EH (cell line): Measurements from ENCODE around the gene TUBB4B.

ENCODE experiments used
- DNase-seq: peaks from one replicate; pipeline ENCODE4 v3.0.0-alpha.2; 2015; ENCODE audit warnings: low read depth

TUBB4B gene

DNA sequence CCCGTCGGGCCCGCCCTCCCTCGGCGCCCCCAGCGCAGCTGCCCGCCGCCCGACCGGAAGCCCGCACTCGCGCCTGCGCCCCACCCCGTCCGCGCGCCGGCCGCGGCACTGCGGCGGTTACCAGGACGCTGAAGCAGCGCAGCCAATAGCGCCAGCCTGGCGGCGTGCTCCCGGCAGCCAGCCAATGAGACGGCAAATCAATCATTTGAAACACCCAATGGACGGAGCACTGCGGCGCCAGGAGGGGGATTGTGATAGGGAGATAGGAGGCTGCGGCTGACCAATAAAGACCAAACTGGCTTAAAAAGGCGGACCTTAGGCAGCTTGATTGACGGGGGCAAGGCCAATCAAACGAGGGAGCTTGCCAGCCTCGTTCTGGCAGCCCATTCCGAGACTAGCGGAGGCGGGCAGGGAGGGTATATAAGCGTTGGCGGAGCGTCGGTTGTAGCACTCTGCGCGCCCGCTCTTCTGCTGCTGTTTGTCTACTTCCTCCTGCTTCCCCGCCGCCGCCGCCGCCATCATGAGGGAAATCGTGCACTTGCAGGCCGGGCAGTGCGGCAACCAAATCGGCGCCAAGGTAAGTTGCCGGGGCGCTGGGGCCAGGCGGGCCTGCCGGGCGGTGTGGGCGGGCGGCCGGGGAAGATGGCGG lies at the start of gene TUBB4B:
Gene TUBB4B (plus strand): TSS at position 447 of the 649 bp plus-strand sequence. CDS start 74 bp downstream, at position 521.
- peak; percentile 100 for DNase-seq

DNA sequence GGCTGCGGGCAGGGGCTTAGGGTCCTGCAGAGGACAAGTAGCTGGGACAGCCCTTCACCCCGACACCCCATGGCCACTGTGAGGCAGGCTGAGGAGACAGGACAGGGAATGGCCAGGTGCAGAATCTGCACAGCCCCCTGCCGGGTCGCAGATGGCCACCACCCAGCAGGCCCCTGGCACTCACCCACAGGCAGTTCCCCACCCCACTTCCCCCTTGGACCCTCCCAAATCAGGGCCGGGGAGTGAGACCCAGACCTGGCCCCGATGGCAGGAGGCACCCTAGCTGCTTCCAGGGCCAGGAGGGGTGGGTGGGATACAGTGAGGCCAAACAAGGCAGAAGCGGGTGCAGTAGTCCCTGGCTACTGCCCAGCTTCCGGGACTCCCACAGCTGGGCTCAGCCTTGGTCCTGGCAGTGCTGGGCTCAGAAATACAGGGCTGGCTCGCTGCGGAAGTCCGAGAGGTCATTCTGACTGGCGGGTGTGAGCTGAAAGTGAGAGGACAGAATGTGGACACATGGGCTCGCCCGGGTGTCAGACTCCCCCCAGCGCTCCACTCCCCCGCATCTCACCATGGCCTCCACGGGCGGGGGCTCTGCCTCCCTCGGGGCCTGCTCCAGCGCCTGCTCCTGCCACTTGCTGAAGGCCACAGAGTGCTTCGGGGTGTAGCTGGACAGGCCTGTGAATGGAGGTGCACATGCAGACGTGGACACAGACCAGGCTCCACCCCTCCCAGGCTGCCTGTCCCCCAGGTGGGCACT lies 49.2 kb upstream of the TUBB4B start:
- DNase-seq: no peak

DNA sequence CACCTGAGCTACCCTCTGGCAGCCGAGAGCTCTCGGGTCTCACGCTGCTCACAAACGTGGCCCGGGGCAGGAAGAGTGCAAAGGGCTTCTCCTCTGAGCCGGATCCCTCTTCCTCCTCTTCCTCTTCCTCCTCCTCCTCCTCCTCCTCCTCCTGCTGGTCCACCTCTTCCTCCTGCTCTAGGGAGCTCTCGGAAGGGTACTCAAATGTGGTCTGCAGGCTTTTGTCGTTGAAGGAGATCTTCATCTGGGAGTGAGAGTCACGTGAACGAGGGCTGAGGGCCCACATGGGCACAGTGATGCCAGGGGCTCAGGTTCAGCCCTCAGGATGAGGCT lies 48.7 kb upstream of the TUBB4B start:
- DNase-seq: no peak

DNA sequence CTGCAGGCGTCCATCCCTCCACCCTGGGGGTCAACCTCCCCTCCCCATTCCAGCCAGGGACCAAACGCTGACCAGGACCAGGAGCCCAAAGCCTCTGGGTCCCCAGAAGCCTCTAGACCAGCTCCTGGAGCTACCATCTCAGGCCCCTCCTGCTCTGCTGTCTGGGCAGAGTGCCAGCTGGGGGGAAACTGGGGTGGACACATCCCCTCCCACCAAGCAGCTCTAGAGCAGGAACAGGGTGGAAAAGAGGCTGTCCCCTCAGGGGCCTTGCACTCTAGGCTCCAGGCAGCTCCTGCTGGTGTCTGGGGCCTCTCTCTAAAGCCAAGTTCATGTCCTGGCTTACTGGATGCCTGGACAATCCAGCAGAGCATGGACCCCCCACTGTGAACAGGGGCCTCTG lies 48.2 kb upstream of the TUBB4B start:
- no peak for DNase-seq

DNA sequence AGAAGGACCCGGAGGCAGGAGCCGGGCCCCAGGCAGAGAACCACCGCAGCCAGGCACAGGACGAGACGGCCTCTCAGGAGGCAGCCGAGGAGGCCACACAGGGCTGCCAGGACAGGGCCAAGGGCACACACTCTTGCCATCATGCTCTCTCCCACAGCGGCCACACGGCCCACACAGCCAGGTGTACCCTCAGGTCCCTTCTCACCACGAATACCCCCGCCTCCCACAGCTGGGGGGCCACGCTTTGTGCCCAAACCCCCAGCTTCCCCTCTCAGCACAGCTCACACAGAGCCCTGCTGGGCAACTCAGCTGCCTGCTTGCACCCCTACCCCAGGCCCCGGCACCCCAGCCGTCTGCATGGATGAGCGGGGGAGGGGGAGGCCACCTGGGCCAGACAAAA lies 47.3 kb upstream of the TUBB4B start:
- no peak for DNase-seq

DNA sequence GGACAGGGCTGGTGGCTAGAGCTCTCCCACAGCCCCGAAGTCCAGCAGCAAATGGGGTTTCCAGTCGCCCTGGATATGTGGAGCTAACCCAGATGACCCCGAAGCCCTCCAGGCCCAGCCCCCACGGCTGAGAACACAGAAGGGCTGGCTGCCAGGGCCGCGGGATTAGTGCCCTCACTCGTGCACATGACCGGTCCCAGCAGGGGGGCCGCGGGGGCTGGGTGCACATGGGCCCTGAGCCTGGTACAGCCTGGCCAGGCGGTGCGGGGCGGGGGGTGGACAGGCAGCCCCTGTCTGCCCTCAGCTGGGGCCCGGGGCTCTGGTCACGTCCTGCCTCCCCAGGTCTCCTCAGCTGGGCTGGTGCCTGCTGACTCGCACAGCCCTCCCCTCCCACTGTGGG lies 46.7 kb upstream of the TUBB4B start:
- no peak for DNase-seq

DNA sequence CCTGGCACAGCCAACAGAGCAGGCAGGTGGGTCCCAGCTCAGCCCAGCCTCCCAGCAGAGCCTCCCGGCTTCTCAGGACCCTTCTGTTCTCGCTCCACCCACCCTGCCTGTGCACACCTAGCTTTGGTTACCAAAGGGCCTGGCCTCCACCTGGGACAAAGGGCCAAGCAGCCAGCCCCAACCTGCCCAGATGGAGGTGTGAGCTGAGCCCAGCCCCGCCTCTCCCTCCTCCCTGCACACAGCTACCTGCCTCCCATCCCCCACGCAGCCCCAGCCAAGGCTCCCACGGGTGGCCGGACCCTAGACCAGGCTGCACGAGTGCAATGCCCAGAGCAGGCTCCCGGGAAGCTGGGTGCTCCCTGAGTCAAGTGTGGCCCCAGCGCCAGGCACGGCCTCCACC lies 46.2 kb upstream of the TUBB4B start:
- no peak for DNase-seq

DNA sequence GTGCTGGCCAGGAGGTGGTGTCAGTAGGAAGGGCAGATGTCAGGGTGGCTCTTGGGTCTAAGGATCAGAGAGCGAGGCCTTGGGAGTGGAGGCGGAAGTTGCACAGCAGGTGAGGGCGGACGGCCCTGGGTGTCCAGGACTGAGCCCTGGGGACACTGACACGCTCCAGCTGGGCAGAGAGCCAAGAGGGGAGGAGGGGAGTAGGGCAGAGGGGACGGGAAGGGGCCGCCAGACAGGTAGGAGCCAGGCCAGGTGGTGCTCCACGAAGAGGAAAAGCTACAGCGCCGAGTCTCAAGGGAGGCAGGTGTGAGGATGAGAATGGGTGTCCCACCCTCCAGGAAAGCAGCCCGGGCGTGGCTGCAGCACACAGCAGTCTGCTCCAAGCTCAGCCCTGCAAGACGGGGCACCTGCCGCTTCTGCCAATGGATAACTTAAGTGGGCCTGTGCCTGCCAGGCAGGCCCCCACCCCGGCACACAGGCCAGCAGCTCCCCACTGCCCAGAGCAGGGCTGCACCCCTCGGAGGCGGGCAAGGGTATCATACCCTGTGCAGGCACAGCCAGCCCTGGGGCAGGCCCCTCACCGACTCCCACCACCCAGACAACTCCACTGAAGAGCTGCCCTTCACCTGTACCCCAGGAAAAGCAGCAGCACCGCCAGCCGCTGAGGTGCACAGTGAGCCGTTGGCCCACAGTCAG lies 45.4 kb upstream of the TUBB4B start:
- no peak for DNase-seq

DNA sequence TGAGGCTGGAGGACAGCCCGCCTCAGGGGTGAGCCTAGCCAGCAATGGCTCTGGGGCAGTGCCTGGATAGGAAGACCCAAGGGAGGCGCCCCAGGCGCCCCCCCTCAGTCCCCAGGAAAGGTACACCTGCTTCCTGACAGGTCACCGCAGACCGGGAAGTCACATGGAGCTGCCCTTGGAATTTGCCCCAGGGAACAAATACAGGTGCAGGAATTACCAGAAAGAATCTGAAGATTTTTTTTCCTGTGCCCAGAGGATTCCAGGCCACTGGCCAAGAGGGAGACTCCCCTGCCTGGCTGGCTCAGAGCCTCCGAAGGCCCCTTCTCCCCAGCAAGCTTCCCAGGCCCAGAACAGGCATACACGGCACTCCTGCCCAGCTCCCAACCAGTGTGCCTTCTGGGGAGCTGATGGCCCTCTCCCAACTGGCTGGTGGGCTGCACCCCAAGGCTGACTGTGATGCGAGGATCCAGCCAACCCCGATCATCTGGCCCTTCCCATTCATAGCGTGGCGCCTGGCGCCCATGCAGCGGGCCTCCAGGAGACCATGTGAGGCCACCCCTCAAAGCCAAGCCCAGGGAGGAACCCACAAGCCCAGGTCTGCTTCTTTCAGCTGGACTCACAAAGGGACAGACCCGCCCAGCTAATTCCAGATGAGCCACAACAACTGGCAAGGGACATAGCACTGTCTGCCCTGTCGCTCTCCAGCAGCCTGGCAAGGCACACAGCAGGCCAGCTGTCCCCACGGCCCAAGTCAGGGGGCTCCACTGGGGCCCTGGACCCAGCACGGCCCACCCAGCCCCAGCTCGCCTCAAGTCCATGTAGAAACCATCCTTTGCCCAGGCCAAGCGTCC lies 42.8 kb upstream of the TUBB4B start:
- no peak for DNase-seq

DNA sequence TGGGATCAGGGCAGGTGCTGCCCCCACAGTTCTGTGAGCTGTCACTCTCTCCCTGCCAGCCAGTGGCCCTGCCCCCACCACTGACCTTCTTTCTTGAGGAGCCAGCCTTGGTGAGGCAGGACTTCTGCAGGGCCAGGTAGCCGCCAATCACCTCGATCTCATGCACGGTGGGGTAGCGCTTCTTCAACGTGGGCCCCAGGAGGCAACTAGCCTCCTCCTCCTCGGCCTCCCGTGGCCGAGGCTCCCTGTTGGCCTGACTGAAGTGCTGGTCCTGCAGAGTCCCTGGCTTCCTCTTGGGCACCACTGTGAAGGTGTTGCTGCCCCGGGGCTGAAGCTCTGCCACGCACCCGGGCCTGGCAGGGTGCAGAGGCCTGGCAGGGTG lies 42.2 kb upstream of the TUBB4B start:
- no peak for DNase-seq

DNA sequence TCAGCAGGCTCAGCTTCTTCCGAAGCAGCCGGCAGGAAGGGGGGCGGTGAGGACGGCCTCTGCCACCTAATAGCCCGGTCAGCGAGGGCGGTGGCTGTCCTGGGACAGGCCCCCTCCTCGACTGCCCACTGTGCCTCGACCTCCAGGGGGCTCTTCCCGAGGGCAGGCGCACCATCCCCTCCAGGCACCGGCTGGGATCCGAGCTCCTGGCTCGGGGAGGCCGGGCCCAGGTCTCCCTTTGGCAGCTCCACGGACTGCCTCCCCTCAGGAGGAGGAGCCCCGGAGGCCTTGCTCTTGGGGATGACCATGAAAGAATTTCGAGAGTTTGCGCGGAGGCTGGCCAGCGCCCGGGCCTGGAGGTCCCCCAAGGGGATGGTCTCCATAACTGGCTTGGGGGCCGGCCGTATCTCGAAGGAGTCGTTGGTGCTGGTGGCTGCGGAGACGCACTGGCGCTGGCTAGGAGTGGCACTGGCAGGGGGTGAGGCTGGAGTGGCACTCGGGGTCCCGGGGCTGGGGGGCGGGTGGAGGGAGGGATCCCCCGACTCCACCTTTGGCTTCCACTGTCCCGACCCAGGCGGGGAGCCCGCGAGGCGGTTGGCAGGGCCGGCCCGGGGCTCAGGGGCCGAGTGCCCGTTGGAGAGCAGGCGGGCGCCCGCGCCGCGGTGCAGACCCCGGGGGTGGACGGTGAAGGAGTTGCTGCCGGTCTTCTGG lies 41.5 kb upstream of the TUBB4B start:
- DNase-seq: peak; percentile 33

DNA sequence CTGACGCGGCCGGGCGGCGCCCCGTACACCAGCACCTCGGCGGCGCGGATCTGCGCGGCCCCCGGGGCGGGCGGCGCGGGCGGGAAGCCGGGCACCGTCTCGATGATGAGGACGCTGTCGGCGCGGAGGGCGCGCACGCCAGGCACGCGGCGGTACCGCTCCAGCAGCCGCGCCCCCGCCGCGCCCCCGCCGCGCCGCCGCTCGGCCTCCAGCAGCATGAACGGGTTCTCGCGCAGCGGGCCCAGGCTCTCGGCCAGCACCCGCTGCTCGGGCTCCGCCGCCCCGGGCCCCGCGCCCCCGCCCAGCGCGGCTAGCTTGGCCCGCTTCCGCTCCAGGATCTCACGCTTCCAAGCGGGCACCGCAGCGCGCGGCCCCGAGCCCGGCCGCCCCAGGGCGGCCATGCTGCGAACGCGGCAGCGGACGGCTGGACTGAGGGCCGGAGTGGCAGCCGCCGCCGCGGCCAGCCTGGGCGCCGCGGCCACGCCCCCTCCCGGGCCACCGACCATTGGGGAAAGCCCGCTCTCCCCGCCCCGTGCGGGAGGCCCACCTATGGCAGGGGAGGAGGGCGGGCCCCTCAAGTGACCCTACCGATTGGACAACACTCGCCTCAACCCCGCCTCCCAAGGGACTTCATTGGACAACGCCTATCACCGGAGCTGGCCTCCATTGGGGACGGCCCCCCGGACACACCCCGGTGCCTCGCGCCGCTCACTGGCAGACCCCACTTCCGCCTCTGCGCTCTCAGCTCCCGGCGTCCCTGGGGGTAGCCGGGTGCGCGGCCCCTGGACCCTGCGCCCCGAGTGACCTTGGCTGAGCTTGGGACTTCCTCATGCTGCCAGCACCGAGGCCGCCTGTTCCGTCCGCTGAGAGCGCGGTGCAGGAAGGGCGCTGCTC lies 40.5 kb upstream of the TUBB4B start, which contains the start of gene TPRN:
Gene TPRN (minus strand): TSS at position 431 of the 894 bp plus-strand sequence. CDS start 30 bp downstream, at position 401.
- DNase-seq: peak; percentile 99

DNA sequence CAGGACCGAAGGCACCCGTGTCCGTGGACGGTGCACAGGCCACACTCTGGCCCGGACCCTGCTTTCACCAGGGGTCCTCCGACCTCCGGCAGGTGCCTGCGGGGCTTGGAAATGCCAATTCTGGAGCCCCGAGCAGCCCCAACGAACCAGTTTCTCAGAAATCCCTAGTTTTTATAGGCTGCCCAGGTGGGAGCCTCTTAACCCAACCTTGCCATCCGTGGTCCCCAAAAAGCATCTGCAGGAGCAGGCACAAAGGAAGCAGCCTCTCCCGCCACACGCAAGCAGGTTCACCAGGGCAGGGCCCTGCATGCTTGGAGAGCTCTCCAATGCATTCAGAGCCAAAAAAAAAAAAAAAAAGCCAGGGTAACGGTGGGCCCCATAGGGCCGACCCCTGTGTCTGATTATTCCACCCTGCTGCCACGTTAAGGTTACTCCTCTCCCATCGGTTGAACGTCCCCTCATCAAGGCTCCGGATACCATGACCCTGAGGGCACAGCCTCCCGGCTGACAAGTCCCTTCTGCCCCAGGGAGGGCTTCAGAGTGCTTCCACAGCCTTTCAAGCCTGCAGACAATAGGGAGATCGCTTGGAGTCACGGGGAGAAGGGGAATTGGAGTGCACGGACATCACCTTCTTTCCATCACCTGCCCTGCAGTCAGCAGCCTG lies 39.8 kb upstream of the TUBB4B start:
- no peak for DNase-seq

DNA sequence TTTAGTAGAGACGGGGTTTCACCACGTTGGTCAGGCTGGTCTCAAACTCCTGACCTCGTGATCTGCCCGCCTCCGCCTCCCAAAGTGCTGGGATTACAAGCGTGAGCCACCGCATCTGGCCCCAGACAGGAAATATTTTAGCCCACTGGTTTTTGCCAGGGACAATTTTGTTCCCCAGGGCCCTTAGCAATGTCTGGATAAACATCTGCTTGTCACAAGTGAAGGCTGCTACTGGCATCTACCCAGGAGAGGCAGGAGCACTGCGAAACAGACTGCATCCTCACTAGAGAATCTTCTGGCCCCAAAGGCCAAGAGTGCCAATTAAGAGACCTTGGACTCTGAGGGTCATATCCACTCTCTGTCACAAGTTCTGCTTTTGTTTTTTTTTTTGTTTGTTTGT lies 38.1 kb upstream of the TUBB4B start:
- DNase-seq: no peak

DNA sequence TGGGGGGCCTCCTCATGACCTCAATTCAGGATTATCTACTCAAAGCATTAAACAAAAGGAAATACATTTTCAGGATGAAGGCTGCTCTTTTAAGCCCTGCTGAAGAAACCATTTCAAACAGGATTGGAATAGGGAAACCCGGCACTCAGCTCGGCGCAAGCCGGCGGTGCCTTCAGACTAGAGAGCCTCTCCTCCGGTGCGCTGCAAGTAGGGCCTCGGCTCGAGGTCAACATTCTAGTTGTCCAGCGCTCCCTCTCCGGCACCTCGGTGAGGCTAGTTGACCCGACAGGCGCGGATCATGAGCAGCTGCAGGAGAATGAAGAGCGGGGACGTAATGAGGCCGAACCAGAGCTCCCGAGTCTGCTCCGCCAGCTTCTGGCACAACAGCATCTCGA lies 36.4 kb upstream of the TUBB4B start:
- DNase-seq: no peak

DNA sequence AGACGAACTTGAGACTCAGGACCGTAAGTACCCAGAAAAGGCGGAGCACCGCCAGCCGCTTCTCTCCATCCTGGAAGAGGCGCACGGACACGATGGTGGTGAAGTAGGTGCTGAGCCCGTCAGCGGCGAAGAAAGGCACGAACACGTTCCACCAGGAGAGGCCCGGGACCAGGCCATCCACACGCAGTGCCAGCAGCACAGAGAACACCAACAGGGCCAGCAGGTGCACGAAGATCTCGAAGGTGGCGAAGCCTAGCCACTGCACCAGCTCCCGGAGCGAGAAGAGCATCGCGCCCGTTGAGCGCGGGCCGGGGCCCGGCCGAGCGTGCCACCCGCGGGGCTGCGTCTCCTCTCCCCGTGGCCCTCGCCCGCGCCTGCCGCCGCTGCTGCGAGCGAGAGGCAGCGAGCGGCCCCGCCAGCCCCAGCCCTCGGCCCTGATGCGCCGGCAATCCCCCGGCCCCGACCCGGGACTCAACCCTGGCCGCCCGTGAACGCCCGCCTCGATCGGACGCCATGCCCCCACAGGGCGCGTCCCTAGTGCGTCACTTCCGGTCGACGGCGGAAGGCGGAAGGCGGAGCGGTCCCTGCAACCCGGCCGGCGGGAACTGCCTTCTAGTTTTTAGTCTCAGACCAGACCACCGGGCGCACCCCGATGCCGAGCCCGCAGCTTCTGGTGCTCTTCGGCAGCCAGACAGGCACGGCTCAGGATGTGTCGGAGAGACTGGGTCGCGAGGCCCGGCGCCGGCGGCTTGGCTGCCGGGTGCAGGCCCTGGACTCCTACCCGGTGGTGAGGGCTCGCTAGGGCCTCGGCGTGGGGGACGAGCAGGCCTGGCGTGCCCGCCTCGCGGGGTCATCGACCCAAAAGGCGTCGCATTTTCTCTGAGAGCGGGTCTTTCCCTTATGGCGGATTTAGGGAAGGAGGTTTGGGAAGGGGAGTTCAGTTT lies 35.7 kb upstream of the TUBB4B start, which contains the start of the genes NDOR1 and TMEM203:
Gene NDOR1 (plus strand): TSS at position 575 of the 944 bp plus-strand sequence. CDS start 78 bp downstream, at position 653.
Gene TMEM203 (minus strand): TSS at position 523 of the 944 bp plus-strand sequence. CDS start 234 bp downstream, at position 289.
- DNase-seq: peak; percentile 82

DNA sequence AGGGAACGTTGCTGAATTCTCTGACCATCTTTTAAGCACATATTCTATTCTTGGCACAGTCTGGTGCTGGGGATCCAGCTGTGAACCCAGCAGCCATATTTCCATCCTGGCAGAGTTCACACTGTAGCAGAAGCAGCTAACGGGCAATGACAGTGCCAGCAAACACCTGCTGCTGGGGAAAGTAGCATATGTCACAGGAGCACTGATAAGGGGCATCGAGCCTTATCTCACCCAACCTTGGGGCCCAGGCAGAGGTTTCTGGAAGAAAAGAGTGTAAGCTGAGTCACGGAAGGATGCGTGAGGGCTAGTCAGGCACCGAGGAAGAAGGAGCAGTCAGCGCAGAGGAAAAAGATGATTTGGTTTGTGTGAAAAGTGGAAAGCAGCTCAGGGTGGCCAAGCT lies 34.5 kb upstream of the TUBB4B start:
- DNase-seq: no peak

DNA sequence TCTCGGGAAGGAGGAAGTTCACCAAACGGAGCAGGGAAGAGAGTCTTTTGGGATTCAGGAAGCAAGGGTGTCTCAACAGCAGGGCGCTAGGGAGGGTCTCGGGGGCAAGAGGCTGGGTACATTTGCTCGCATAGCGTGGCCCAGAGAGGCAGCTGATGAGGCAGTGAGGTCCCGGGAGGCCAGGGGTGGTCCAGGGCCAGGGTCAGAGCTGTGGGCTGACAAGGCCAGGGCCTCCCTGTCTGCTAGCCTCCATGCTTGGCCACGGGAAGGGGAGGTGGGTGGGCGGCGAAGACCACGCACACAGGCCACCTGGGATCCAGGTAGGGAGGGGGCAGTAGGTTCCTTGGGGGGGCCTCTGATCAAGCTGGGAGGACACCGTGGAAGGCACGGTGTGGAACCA lies 29.6 kb upstream of the TUBB4B start:
- no peak for DNase-seq

DNA sequence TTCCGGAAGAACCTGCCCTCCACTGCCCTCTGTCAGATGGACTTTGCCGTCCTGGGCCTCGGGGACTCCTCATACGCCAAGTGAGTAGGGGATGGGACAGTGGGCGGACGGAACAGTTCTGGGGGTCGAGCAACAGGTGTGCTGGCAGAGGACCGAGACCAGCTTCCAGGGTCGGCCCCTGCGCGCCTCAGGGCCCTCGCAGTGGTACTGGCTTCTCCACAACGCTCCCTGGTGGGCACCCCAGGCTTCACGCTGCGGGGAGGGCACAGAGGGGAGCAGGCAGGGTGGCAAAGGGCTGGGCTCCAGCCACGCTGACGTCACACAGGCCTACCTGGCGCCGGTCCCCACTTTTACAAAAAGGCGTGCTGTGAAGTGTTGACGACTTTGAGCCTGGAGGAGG lies 28.6 kb upstream of the TUBB4B start:
- DNase-seq: no peak
